ENCODE measurements around the gene ZBTB42. TPM values are rescaled to one million over a fixed set of nuclear protein-coding genes. Genes with fewer than 3 reads are reported as not detected.

ZBTB42 gene
- total RNA-seq, 1 experiment from 2014 or later, result 6.1 TPM

DNA sequence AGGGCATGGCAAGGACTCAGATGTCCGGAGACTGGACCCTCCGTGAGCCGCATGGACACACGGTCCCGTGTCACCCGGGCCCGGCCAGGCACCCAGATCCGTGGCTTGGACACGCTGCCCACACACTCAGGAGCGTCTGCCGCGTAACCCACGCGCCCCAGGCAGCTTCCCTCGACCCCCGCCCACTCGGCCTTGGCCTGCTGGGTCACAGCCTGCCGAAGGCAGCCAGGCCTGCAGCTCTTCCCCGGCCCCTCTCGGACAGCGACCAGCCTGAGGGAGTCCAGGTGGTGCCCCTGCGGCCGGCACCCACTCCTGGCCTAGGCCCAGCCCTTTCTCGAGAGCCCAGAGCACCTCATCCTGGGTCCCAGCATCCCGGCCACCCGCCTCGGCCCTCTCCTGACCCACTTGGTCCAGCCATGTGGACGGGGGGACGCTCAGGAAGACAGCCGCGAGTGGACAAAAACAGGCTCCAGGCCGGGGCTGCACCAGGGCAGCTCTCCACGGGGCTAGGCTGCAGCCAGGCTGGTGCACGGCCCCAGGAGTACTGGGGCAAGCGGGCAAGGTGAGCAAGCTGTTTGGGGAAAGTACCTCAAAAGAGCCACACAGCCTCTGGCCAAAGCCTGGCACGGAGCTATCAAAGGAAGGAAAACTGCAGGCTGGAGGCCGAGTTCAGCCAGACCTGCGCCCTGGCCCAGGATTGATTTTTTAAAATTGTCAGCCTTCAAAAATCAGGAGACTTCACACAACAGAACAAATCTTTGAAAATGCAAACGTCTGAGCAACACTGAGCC, 11.8 kb upstream of the ZBTB42 start:
- no peak overlapping the region for H2BK120ac ChIP-seq (ENCODE audit: low read depth, low read length, poor library complexity, severe bottlenecking)
- H4K91ac ChIP-seq (ENCODE audit: insufficient read length, low read depth, low read length), result no peak overlapping the region
- no peaks in the 10 kb centered on the region for H3K23me2 ChIP-seq (ENCODE audit: insufficient read length, low read depth, low read length, poor library complexity, severe bottlenecking)
- no peak overlapping the region for H3T11ph ChIP-seq (ENCODE audit: low read length)
- H2BK20ac ChIP-seq (ENCODE audit: low read depth, low read length, poor library complexity, severe bottlenecking), result no peak overlapping the region
- DNase-seq, result no peak
- no peak overlapping the region for H3K56ac ChIP-seq (ENCODE audit: insufficient read length, low read depth, low read length)
- H2AFZ ChIP-seq (ENCODE audit: low read length), result no peak overlapping the region
- no peaks in the 10 kb centered on the region for H3K4me1 ChIP-seq (ENCODE audit: insufficient read depth, low read length)
- no peak overlapping the region for H2BK5ac ChIP-seq (ENCODE audit: insufficient read length, low read length)
- H4K5ac ChIP-seq (ENCODE audit: insufficient read length, low read depth, low read length), result no peak overlapping the region
- no peak overlapping the region for H3K18ac ChIP-seq (ENCODE audit: insufficient read length, low read depth, low read length)
- TF ChIP-seq, protein P1, sequence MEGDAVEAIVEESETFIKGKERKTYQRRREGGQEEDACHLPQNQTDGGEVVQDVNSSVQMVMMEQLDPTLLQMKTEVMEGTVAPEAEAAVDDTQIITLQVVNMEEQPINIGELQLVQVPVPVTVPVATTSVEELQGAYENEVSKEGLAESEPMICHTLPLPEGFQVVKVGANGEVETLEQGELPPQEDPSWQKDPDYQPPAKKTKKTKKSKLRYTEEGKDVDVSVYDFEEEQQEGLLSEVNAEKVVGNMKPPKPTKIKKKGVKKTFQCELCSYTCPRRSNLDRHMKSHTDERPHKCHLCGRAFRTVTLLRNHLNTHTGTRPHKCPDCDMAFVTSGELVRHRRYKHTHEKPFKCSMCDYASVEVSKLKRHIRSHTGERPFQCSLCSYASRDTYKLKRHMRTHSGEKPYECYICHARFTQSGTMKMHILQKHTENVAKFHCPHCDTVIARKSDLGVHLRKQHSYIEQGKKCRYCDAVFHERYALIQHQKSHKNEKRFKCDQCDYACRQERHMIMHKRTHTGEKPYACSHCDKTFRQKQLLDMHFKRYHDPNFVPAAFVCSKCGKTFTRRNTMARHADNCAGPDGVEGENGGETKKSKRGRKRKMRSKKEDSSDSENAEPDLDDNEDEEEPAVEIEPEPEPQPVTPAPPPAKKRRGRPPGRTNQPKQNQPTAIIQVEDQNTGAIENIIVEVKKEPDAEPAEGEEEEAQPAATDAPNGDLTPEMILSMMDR (conservative IDR thresholded peaks at IDR 0.05), result no peak
- H3K27me3 Mint-ChIP-seq (ENCODE audit: low read depth), result no peaks in the 10 kb centered on the region
- no peak overlapping the region for H2BK12ac ChIP-seq (ENCODE audit: insufficient read length, low read depth, low read length)
- H4K8ac ChIP-seq (replicated peaks; ENCODE audit: insufficient read length, low read depth, low read length), result no peak overlapping the region
- peaks cover 7 to 16% of the 10 kb centered on the region in 2 experiments for H3K4me1 Mint-ChIP-seq
- H3K4me3 Mint-ChIP-seq, result no peak overlapping the region
- H2BK15ac ChIP-seq (ENCODE audit: low read depth, low read length), result no peak overlapping the region
- H3K79me2 ChIP-seq (ENCODE audit: insufficient read depth, low read length), result no peaks in the 10 kb centered on the region; the same call in 1 of the 2 replicates
- H3K79me1 ChIP-seq (ENCODE audit: insufficient read depth, low read depth, low read length, poor library complexity, severe bottlenecking), result peaks cover 3% of the 10 kb centered on the region
- no peak overlapping the region for H3K9ac ChIP-seq (ENCODE audit: extremely low read depth, insufficient read length, low read length)
- H3K4ac ChIP-seq (ENCODE audit: low read depth, low read length), result no peak overlapping the region
- no peak overlapping the region for H3K27ac Mint-ChIP-seq
- no peak overlapping the region for H3K4me2 ChIP-seq (ENCODE audit: insufficient read depth, insufficient read length, low read length)
- H2AK5ac ChIP-seq (ENCODE audit: insufficient read length, low read length), result no peak overlapping the region
- peaks cover 4 to 19% (median 16%) of the 10 kb centered on the region in 3 experiments; a peak in 6 of 7 replicates for H3K36me3 Mint-ChIP-seq (ENCODE audit: insufficient read depth in 1 of 3, low read depth in 3 of 3)
- H3K27ac ChIP-seq (ENCODE audit: insufficient read length, low read depth, low read length), result no peak overlapping the region
- no peak overlapping the region for H3K23ac ChIP-seq (ENCODE audit: insufficient read length, low read depth, low read length)
- no peaks in the 10 kb centered on the region for H4K20me1 ChIP-seq (ENCODE audit: control insufficient read depth, insufficient read depth, insufficient read length)
- no peaks in the 10 kb centered on the region for H3K9me3 Mint-ChIP-seq
- WGBS (ENCODE audit: extremely low coverage, insufficient read length, low lambda C conversion rate), result no CpG with 5 or more reads among the region's 39 CpGs
- H3K27me3 ChIP-seq (ENCODE audit: insufficient read depth, low read length), result no peaks in the 10 kb centered on the region
- H3K14ac ChIP-seq (ENCODE audit: insufficient read depth, low read length), result no peak overlapping the region
- H3K9me3 ChIP-seq (ENCODE audit: control insufficient read depth, low read depth, low read length), result no peaks in the 10 kb centered on the region
